ENCODE data around the gene SBNO2.
"Not testable (repeated sequence)": the region's sequence is repeated elsewhere in the genome, so short reads cannot be mapped to it uniquely, and the experiment has no call there.

SBNO2 gene

DNA sequence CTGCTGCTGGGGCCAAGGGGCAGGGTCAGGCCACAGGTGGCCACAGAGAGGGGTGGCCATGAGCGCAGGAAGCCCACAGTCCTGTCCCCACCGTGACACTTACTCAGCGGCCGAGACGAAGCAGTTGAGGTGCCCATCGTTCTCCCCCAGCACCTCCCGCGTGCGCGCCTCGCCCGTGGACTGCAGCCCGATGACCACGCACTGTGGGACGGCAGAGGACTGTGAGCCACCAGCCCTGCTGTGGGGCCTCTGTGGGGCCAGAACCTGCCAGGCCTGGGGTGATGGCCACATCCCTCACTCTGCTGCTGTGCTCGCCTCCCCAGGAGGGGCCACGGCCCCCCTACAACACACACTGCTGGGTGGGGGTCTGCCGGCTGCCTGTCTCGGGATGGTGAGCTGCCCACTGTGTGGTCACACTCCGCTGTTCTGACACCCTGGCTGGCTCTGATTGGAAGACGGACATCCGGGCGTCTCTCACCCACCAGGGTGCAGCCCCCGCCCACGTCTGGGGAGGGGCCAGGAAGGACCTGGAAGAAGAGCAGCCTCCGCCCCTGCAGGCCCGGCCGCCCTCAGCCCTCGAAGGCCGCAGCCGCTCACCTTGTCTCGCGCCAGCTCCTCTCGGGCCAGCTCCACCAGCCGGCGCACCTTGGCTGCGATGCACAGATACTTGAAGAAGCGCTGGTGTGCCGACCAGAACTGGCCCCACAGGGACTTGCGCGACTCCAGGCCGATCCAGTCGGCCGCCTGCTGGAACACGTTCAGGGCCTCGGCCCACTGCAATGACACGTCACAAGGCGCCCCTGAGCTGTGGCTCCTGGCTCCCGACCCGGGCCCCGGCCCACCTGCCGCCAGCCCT is 57.1 kb downstream of the SBNO2 start:
- DNase-seq = no peak

DNA sequence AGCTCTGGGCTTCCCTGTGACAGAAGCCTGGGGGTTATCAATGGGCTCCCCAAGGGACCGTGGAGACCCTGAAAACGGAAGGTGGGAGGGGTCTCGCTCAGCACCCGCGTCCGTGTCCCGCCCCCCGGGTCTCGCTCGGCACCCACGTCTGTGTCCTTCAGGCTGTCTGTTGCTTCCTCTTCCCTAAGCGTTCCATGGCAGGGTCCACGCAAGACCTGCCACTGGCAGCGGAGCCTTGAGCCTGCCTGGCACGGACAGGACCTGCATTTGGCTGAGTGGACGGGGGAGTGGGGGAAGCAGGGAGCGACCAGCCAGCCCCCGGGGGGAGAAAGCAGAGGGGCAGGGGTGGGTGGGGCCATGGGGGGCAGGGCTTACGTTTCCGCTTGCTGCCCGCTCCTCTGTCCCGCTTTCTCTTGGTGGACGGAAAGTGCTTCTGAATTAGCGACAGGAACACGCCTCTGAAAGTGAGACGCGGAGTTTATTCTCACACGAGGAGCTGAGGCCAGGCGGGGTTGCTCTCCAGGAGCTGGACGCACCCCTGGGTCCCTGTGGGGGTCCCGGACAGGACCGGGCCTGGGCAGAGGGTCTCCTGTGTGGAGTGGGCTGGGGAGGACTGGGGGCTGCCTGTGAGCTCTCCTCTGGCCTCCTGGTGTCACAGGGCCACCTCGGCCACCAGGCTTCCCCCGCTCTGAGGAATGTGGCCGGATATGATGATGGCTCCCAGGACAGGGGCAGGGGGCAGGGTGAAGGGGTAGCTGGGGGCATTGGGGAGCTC is 58.2 kb downstream of the SBNO2 start:
- no peak for DNase-seq

- DNase-seq = not testable (repeated sequence)
Measured at GRCh38 chr19:1114728-1115127, 59.3 kb downstream of the SBNO2 start.

GRCh38 chr19:1113986-1114483 is 60.0 kb downstream of the SBNO2 start:
- DNase-seq = no peak

DNA sequence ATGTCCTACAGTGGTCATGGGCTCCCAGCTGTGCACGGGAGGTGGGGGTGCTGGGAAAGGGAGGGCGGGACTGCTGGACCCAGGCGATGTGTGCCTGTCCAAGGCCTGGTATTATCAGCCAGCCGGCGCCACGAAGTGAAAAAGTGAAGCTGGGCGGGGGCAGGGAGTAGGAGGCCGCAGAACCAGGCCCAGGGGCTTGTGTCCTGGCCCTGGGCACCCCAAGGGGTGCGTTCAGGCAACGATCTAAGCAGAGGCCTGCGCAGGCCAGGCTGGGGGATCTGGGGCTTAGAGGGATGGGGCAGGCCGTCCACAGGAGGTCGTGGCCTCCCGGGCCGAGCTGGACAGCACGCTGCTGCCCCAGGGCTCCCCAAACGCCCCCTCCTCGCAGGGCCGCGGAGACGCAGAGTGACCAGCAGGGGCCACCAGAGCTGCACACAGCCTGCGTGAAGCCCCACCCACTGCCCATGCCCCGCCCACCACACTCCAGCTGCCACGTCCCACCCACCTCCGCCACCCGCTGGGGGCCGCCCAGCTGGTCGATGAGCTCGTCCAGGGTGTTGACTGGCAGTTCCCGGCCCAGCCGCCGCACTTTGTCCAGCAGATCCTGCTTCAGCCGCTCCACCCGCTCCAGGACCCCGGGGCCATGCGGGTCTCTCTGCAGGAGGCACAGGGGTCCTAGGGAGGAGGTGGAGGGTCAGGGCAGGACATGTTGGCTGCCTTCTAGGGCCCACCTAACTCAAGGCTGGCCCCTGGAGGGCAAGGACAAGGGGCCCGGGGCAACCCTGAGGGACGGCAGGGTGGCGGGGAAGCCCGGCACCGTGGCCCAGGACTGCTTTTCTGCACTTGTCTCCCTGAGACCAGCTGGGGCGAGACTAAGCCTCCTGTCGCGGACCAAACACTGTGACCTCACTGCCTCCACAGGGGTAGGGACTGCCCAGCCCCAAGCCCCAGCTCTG is 60.8 kb downstream of the SBNO2 start:
- DNase-seq = peak; percentile 94

DNA sequence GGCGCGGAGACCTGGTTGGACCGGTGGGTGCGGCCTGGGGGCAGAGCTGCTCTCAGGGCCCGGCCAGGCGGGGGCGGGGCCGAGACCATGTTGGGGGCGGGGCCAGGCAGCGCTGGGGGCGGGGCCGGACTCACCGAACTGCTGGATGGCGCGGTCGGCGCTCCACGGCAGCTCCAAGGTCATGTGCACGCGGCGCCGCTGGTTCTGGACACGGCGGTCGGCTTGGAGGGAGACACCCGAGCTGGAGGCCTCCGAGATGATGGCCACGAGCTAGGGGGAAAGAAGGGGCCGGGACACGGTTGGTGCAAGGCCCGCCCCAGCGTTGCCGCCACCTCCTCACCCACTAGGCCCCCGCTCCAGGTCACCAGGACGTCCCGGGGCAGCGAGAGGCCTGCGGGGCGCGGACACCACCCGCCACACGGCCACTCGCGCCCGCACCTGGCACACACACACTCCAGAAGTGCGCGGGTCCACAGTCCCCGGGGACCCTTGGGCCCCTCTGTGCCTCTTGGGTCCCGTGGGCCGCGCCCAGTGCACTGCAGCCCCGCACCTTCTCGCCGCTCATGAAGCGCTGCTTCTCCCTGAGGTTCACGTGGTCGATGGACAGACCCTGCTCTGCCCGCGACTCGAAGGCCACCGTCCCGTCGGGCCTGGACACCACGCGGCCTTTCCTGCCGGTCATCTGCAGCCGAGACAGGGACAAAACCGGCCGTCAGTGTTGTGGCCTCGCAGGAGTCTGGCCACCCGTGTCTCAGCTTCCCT is 61.6 kb downstream of the SBNO2 start:
- DNase-seq = no peak

GRCh38 chr19:1111641-1112267 is 62.3 kb downstream of the SBNO2 start:
- DNase-seq = no peak

GRCh38 chr19:1110809-1111640 is 63.0 kb downstream of the SBNO2 start:
- DNase-seq = no peak

- no peak for DNase-seq
Measured at GRCh38 chr19:1109697-1110671, 64.1 kb downstream of the SBNO2 start.

- no peak for DNase-seq
Measured at GRCh38 chr19:1109032-1109551, 65.0 kb downstream of the SBNO2 start.

GRCh38 chr19:1108291-1109031 is 65.6 kb downstream of the SBNO2 start:
- DNase-seq = no peak

- no peak for DNase-seq
Measured at GRCh38 chr19:1107661-1108261, 66.3 kb downstream of the SBNO2 start.

- no peak for DNase-seq
Measured at GRCh38 chr19:1106841-1107660, 67.0 kb downstream of the SBNO2 start.

DNA sequence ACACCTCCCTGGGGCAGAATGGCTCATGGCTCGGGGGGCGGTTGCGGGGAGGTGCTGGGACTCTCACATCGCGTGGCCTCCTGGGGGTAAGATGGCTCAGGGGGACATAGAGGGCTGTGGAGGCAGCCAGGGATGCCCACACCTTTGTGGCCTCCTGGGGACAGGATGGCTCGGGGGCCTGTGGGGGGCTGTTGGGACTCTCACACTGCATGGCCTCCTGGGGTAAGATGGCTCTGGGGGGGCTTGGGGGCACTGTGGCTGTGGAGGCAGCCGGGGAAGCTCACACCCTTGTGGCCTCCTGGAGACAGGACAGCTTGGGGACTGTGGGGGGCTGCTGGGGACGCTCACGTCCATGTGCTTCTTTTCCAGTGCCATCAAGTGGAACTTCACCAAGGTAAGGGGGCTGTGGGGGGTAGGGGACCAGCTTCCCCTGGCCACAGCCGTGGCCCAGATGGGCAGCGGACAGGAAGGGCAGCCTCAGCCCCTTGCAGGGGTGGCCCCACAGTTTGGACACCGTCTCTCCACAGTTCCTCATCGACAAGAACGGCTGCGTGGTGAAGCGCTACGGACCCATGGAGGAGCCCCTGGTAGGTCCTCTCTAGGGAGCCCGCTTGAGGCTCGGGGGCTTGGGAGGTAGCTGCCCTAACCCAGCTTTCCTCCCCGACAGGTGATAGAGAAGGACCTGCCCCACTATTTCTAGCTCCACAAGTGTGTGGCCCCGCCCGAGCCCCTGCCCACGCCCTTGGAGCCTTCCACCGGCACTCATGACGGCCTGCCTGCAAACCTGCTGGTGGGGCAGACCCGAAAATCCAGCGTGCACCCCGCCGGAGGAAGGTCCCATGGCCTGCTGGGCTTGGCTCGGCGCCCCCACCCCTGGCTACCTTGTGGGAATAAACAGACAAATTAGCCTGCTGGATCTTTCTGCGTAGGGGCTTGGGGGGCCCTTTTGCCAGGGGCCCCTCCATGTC is 67.9 kb downstream of the SBNO2 start:
- DNase-seq = no peak

DNA sequence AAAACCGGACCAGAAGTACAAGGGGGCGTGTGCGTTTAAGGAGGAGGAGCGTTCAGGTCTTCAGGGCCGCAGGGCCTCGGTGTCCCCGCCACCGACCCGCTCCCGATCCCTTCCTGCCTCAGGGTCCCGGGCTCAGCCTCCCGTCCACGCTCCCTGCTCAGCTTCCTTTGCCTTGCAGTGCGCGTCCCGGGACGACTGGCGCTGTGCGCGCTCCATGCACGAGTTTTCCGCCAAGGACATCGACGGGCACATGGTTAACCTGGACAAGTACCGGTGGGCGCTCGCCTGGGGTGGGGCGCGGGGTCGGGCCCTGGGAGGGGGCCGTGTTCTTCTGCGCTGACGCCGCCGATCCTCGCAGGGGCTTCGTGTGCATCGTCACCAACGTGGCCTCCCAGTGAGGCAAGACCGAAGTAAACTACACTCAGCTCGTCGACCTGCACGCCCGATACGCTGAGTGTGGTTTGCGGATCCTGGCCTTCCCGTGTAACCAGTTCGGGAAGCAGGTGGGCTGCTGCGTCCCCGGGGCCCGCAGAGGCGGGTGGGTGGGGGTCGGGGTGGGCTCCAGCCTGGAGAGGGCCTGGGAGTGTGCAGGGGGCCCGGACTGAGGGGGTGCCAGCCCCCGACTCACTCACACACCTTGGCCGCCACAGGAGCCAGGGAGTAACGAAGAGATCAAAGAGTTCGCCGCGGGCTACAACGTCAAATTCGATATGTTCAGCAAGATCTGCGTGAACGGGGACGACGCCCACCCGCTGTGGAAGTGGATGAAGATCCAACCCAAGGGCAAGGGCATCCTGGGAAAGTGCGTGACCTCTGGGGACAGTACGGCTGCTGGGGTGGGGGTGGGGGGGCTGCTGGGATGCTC is 68.8 kb downstream of the SBNO2 start:
- no peak for DNase-seq
